ENCODE data around the gene UNCX.

DNA sequence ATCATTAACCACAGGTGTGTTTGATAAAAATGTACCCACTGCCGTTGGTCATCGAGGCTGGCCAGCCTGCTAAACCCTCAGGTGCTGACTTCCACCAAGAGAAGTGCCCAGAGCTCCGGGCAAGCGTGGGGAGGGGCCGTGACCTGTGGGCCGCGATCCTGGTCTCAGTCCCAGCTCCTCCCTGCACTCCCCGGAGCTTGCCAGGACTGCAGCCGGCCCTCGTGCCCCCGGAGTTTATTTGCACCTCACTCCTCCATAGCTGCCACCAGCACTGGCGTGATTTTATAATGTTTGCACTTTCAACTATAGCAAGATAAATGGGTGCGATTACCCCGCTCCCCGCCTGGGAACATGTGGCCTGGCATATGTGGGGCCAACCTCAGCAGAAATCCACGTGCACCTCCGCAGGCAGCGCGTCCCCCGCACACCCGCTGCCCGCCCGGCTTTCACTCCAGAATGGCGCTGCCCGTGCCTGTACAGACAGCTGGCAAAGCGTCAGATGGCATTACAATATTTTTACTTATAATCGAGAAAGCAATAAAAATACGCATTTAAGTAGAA lies 30.8 kb downstream of the UNCX start:
- TF ChIP-seq, protein P1, sequence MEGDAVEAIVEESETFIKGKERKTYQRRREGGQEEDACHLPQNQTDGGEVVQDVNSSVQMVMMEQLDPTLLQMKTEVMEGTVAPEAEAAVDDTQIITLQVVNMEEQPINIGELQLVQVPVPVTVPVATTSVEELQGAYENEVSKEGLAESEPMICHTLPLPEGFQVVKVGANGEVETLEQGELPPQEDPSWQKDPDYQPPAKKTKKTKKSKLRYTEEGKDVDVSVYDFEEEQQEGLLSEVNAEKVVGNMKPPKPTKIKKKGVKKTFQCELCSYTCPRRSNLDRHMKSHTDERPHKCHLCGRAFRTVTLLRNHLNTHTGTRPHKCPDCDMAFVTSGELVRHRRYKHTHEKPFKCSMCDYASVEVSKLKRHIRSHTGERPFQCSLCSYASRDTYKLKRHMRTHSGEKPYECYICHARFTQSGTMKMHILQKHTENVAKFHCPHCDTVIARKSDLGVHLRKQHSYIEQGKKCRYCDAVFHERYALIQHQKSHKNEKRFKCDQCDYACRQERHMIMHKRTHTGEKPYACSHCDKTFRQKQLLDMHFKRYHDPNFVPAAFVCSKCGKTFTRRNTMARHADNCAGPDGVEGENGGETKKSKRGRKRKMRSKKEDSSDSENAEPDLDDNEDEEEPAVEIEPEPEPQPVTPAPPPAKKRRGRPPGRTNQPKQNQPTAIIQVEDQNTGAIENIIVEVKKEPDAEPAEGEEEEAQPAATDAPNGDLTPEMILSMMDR (conservative IDR thresholded peaks at IDR 0.05; ENCODE audit: low read depth in 2 of 2) = no peak
- TF ChIP-seq POLR2AphosphoS5 (IDR thresholded peaks at IDR 0.05; ENCODE audit: low read depth) = no peak
- TF ChIP-seq, protein P2, sequence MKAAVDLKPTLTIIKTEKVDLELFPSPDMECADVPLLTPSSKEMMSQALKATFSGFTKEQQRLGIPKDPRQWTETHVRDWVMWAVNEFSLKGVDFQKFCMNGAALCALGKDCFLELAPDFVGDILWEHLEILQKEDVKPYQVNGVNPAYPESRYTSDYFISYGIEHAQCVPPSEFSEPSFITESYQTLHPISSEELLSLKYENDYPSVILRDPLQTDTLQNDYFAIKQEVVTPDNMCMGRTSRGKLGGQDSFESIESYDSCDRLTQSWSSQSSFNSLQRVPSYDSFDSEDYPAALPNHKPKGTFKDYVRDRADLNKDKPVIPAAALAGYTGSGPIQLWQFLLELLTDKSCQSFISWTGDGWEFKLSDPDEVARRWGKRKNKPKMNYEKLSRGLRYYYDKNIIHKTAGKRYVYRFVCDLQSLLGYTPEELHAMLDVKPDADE (IDR thresholded peaks at IDR 0.05) = no peak
- TF ChIP-seq CREB1 (CRISPR knock-in tag; IDR thresholded peaks at IDR 0.05; ENCODE audit: low read depth) = no peak
- no peak for TF ChIP-seq ZNF114 (CRISPR knock-in tag; IDR thresholded peaks at IDR 0.05)
- TF ChIP-seq NANOG (IDR thresholded peaks at IDR 0.05; ENCODE audit: borderline replicate concordance) = no peak
- no peak for TF ChIP-seq EZH2phosphoT487 (IDR thresholded peaks at IDR 0.05; ENCODE audit: unreplicated experiment)
- TF ChIP-seq STAT1 (IDR thresholded peaks at IDR 0.05; ENCODE audit: unreplicated experiment) = no peak
